Activated T-helper 2 cell treated with anti-CD3 and anti-CD28 coated beads, Interferon-gamma antibody, Interleukin-2, Interleukin-4, amounts not matched to agents 10 μg/mL and 5 μg/mL and 100 μg/mL, durations not matched to agents 14 hours and 24 hours and 36 hours (primary cell): ENCODE measurements around the gene BRD3OS. TPM values are rescaled to one million over a fixed set of nuclear protein-coding genes. Genes with fewer than 3 reads are reported as not detected.

Experiments used
- DNase-seq: peaks from one replicate; pipeline ENCODE4 v3.0.0; 2021; ENCODE audit warnings: low spot score
- H3K27ac Mint-ChIP-seq: one replicate; pipeline ENCODE4 v1.8.0; 2021; ENCODE audit warnings: mixed read lengths
- H3K27me3 Mint-ChIP-seq: one replicate; pipeline ENCODE4 v1.8.0; 2021; ENCODE audit warnings: low read depth, mixed read lengths
- H3K36me3 Mint-ChIP-seq: one replicate; pipeline ENCODE4 v1.8.0; 2021; ENCODE audit warnings: low read depth, mixed read lengths
- H3K4me1 Mint-ChIP-seq: one replicate; pipeline ENCODE4 v1.8.0; 2021; ENCODE audit warnings: low read depth, mixed read lengths
- H3K4me3 Mint-ChIP-seq: one replicate; pipeline ENCODE4 v1.8.0; 2021; ENCODE audit warnings: low read depth, mild to moderate bottlenecking, moderate library complexity, mixed read lengths
- H3K9me3 Mint-ChIP-seq: one replicate; pipeline ENCODE4 v1.8.0; 2021; ENCODE audit warnings: mixed read lengths
- intact Hi-C: fragments of 100-400 bp; cut with micrococcal nuclease; formaldehyde crosslinking; loops from one replicate; pipeline ENCODE4 v1.15.1; 2023
- total RNA-seq: library from RNA; stranded (reverse); gene quantifications from 2 replicates; pipeline ENCODE4 v1.2.3, GENCODE V29; 2022

The BRD3OS gene
- total RNA-seq, 1 donor from 2014 or later, result 12.3 TPM

GRCh38 chr9:134026981-134027380 lies 1.7 kb downstream of the BRD3OS start:
- Mint-ChIP-seq H3K4me1 (peaks cover 4% of the 10 kb centered on the region), H3K27ac (no peak overlapping the region), H3K36me3 (peaks cover 3% of the 10 kb centered on the region), H3K9me3 (no peaks in the 10 kb centered on the region), H3K4me3 (peak overlapping the region; percentile 52), H3K27me3 (peaks cover 2% of the 10 kb centered on the region)
- no peak for DNase-seq
- intact Hi-C loops, result loop anchor here (10.0 kb wide), 1 partner anchor 68 kb away; no protein-coding TSS in a partner anchor

GRCh38 chr9:134027561-134027960 lies 2.3 kb downstream of the BRD3OS start:
- Mint-ChIP-seq H3K4me3 (peak overlapping the region; percentile 52), H3K9me3 (no peaks in the 10 kb centered on the region), H3K27me3 (no peaks in the 10 kb centered on the region), H3K27ac (no peak overlapping the region), H3K36me3 (peaks cover 3% of the 10 kb centered on the region), H3K4me1 (peaks cover 4% of the 10 kb centered on the region)
- intact Hi-C loops, result loop anchor here (10.0 kb wide), 1 partner anchor 67 kb away; no protein-coding TSS in a partner anchor
- DNase-seq, result no peak

GRCh38 chr9:134028076-134028475 lies 2.8 kb downstream of the BRD3OS start:
- peaks cover 4% of the 10 kb centered on the region for H3K4me1 Mint-ChIP-seq

GRCh38 chr9:134028575-134029247 lies 3.4 kb downstream of the BRD3OS start:
- intact Hi-C loops, result loop anchor here (10.0 kb wide), 1 partner anchor 66 kb away; no protein-coding TSS in a partner anchor
- no peaks in the 10 kb centered on the region for H3K27me3 Mint-ChIP-seq
- no peak overlapping the region for H3K27ac Mint-ChIP-seq
- H3K4me3 Mint-ChIP-seq, result no peak overlapping the region
- H3K36me3 Mint-ChIP-seq, result peaks cover 14% of the 10 kb centered on the region
- DNase-seq, result no peak
- no peaks in the 10 kb centered on the region for H3K9me3 Mint-ChIP-seq
- H3K4me1 Mint-ChIP-seq, result peaks cover 4% of the 10 kb centered on the region

More at GRCh38 chr9:134028076-134028475, 2.8 kb downstream of the BRD3OS start:
- Mint-ChIP-seq H3K4me3 (no peak overlapping the region), H3K27me3 (no peaks in the 10 kb centered on the region), H3K27ac (no peak overlapping the region), H3K36me3 (peaks cover 7% of the 10 kb centered on the region), H3K9me3 (no peaks in the 10 kb centered on the region)
- intact Hi-C loops, result loop anchor here (10.0 kb wide), 1 partner anchor 67 kb away; no protein-coding TSS in a partner anchor
- DNase-seq, result no peak

- Mint-ChIP-seq H3K4me3 (no peak overlapping the region), H3K27me3 (no peaks in the 10 kb centered on the region), H3K4me1 (no peaks in the 10 kb centered on the region), H3K36me3 (peaks cover 18% of the 10 kb centered on the region), H3K27ac (no peak overlapping the region), H3K9me3 (no peaks in the 10 kb centered on the region)
- DNase-seq, result no peak
- intact Hi-C loops, result loop anchor here (10.0 kb wide), 1 partner anchor 65 kb away; no protein-coding TSS in a partner anchor
These were observed 4.3 kb downstream of the BRD3OS start for GRCh38 chr9:134029248-134030226.

- Mint-ChIP-seq H3K27me3 (no peaks in the 10 kb centered on the region), H3K27ac (no peak overlapping the region), H3K4me1 (no peaks in the 10 kb centered on the region), H3K9me3 (no peaks in the 10 kb centered on the region), H3K4me3 (no peak overlapping the region), H3K36me3 (peaks cover 29% of the 10 kb centered on the region)
- DNase-seq, result no peak
- intact Hi-C loops, result no loop called here
These were observed 5.7 kb downstream of the BRD3OS start for GRCh38 chr9:134030821-134031470.

- no peaks in the 10 kb centered on the region for H3K9me3 Mint-ChIP-seq
- H3K27ac Mint-ChIP-seq, result no peak overlapping the region
- no peak overlapping the region for H3K4me3 Mint-ChIP-seq
- H3K36me3 Mint-ChIP-seq, result peaks cover 36% of the 10 kb centered on the region
- intact Hi-C loops, result no loop called here
- H3K4me1 Mint-ChIP-seq, result no peaks in the 10 kb centered on the region
- no peaks in the 10 kb centered on the region for H3K27me3 Mint-ChIP-seq
- DNase-seq, result no peak
These were observed 6.5 kb downstream of the BRD3OS start for GRCh38 chr9:134031783-134032182.

GRCh38 chr9:134032456-134033222 lies 7.4 kb downstream of the BRD3OS start:
- H3K27ac Mint-ChIP-seq, result no peak overlapping the region
- no peaks in the 10 kb centered on the region for H3K27me3 Mint-ChIP-seq
- no peak for DNase-seq

GRCh38 chr9:134033516-134034214 lies 8.4 kb downstream of the BRD3OS start:
- Mint-ChIP-seq H3K9me3 (no peaks in the 10 kb centered on the region), H3K4me3 (no peak overlapping the region), H3K27me3 (no peaks in the 10 kb centered on the region), H3K27ac (no peak overlapping the region), H3K36me3 (peaks cover 48% of the 10 kb centered on the region), H3K4me1 (no peaks in the 10 kb centered on the region)
- intact Hi-C loops, result no loop called here
- DNase-seq, result no peak

More at GRCh38 chr9:134032456-134033222, 7.4 kb downstream of the BRD3OS start:
- no peaks in the 10 kb centered on the region for H3K9me3 Mint-ChIP-seq
- no peaks in the 10 kb centered on the region for H3K4me1 Mint-ChIP-seq
- H3K4me3 Mint-ChIP-seq, result no peak overlapping the region
- H3K36me3 Mint-ChIP-seq, result peaks cover 38% of the 10 kb centered on the region
- intact Hi-C loops, result no loop called here

- Mint-ChIP-seq H3K4me1 (no peaks in the 10 kb centered on the region), H3K4me3 (no peak overlapping the region), H3K27me3 (no peaks in the 10 kb centered on the region), H3K27ac (no peak overlapping the region), H3K9me3 (no peaks in the 10 kb centered on the region), H3K36me3 (peaks cover 56% of the 10 kb centered on the region)
- no peak for DNase-seq
- intact Hi-C loops, result no loop called here
These were observed 9.1 kb downstream of the BRD3OS start for GRCh38 chr9:134034215-134035040.
